Astrocyte (in vitro differentiated cells and primary cell): ENCODE measurements around the gene ATCAY. TPM values are rescaled to one million over a fixed set of nuclear protein-coding genes. Genes with fewer than 3 reads are reported as not detected.

Source experiments
- DNase-seq: peaks from one replicate; pipeline ENCODE4 v3.0.0-alpha.2; 2010; ENCODE audit warnings: low read depth
- FAIRE-seq: peaks from 2 replicates; lab custom pipeline; 2011; peaks lifted over from hg19 to GRCh38; lab: Jason Lieb, UNC
- H2AFZ ChIP-seq: 2 replicates; pipeline ENCODE4 v1.6.0; 2012; ENCODE audit warnings: low read depth, low read length, inconsistent platforms
- H3K27ac ChIP-seq: 2 replicates; pipeline ENCODE4 v1.5.1; 2011; ENCODE audit warnings: low read depth, low read length, inconsistent platforms
- H3K27me3 ChIP-seq: 2 replicates; pipeline ENCODE4 v1.6.0; 2011; ENCODE audit warnings: low read length, inconsistent platforms; ENCODE audit not compliant: insufficient read depth
- H3K36me3 ChIP-seq: 2 replicates; pipeline ENCODE4 v1.5.1; 2011; ENCODE audit warnings: low read length, inconsistent platforms; ENCODE audit not compliant: insufficient read depth
- H3K4me1 ChIP-seq: 2 replicates; pipeline ENCODE4 v1.5.1; 2011; ENCODE audit warnings: low read length, inconsistent platforms; ENCODE audit not compliant: insufficient read depth
- H3K4me2 ChIP-seq: 2 replicates; pipeline ENCODE4 v1.6.0; 2012; ENCODE audit warnings: low read length, inconsistent platforms
- H3K4me3 ChIP-seq: 2 replicates; pipeline ENCODE4 v1.5.1; 2011; ENCODE audit warnings: low read depth, mild to moderate bottlenecking, low read length, inconsistent platforms; ENCODE audit not compliant: insufficient read depth
- H3K79me2 ChIP-seq: 2 replicates; pipeline ENCODE4 v1.6.0; 2012; ENCODE audit warnings: mild to moderate bottlenecking, low read length, inconsistent platforms; ENCODE audit not compliant: insufficient read depth
- H3K9ac ChIP-seq: 2 replicates; pipeline ENCODE4 v1.6.0; 2012; ENCODE audit warnings: mild to moderate bottlenecking, low read length, inconsistent platforms
- H3K9me3 ChIP-seq: 2 replicates; pipeline ENCODE4 v1.5.1; 2012; ENCODE audit warnings: low read depth, mild to moderate bottlenecking, low read length, inconsistent platforms; ENCODE audit not compliant: insufficient read depth
- H4K20me1 ChIP-seq: 2 replicates; pipeline ENCODE4 v1.6.0; 2012; ENCODE audit warnings: low read length, inconsistent platforms; ENCODE audit not compliant: insufficient read depth
- H3K27ac Mint-ChIP-seq: one replicate; pipeline ENCODE4 v1.8.0; 2021; ENCODE audit warnings: mild to moderate bottlenecking, mixed read lengths; ENCODE audit not compliant: unreplicated experiment
- H3K27me3 Mint-ChIP-seq: one replicate; pipeline ENCODE4 v1.8.0; 2021; ENCODE audit warnings: low read depth, mixed read lengths; ENCODE audit not compliant: unreplicated experiment
- H3K36me3 Mint-ChIP-seq: one replicate; pipeline ENCODE4 v1.8.0; 2021; ENCODE audit warnings: low read depth, mixed read lengths; ENCODE audit not compliant: unreplicated experiment
- H3K4me1 Mint-ChIP-seq: one replicate; pipeline ENCODE4 v1.8.0; 2021; ENCODE audit warnings: low read depth, mixed read lengths; ENCODE audit not compliant: unreplicated experiment
- H3K4me3 Mint-ChIP-seq: one replicate; pipeline ENCODE4 v1.8.0; 2021; ENCODE audit warnings: mild to moderate bottlenecking, moderate library complexity, mixed read lengths; ENCODE audit not compliant: unreplicated experiment
- H3K9me3 Mint-ChIP-seq: one replicate; pipeline ENCODE4 v1.8.0; 2021; ENCODE audit warnings: mild to moderate bottlenecking, mixed read lengths; ENCODE audit not compliant: unreplicated experiment
- CTCF ChIP-seq: IDR thresholded peaks from 2 replicates; pipeline ENCODE4 v1.5.1; 2011; ENCODE audit warnings: low read depth, mild to moderate bottlenecking, inconsistent platforms, low read length, moderate library complexity; ENCODE audit not compliant: insufficient read depth
- EZH2 ChIP-seq: IDR thresholded peaks from 2 replicates; pipeline ENCODE4 v1.6.1; 2012; ENCODE audit warnings: mild to moderate bottlenecking, low read length, inconsistent platforms; ENCODE audit not compliant: insufficient read depth
- total RNA-seq: library from RNA; stranded (reverse); gene quantifications from 2 replicates; pipeline ENCODE4 v1.2.1, GENCODE V29; 2021

ATCAY gene
- total RNA-seq, 1 donor from 2014 or later, result 6.5 TPM

- H3K79me2 ChIP-seq, result no peaks in the 10 kb centered on the region
- no peaks in the 10 kb centered on the region for H3K4me1 Mint-ChIP-seq
- H3K4me1 ChIP-seq, result no peaks in the 10 kb centered on the region
- no peaks in the 10 kb centered on the region for H3K9me3 ChIP-seq
- no peak overlapping the region for H3K4me2 ChIP-seq
- peaks cover 18% of the 10 kb centered on the region for H3K27me3 Mint-ChIP-seq
- no peak for DNase-seq
- no peak overlapping the region for H3K27ac Mint-ChIP-seq
- TF ChIP-seq CTCF (no peak), EZH2 (no peak)
- no peak overlapping the region for H3K27ac ChIP-seq
- H2AFZ ChIP-seq, result no peak overlapping the region
- no peaks in the 10 kb centered on the region for H3K36me3 Mint-ChIP-seq
- no peak for FAIRE-seq
- H3K36me3 ChIP-seq, result no peaks in the 10 kb centered on the region
- no peak overlapping the region for H3K4me3 Mint-ChIP-seq
- no peaks in the 10 kb centered on the region for H4K20me1 ChIP-seq
- H3K27me3 ChIP-seq, result peaks cover 21% of the 10 kb centered on the region
- H3K9me3 Mint-ChIP-seq, result no peaks in the 10 kb centered on the region
- H3K9ac ChIP-seq, result no peak overlapping the region
- H3K4me3 ChIP-seq, result no peak overlapping the region
Measured at GRCh38 chr19:3931041-3931440, 50.6 kb downstream of the ATCAY start.

- H3K9me3 Mint-ChIP-seq, result no peaks in the 10 kb centered on the region
- H3K4me3 Mint-ChIP-seq, result no peak within 1 kb of the TSS
- Histone ChIP-seq H3K27me3 (peaks cover 21% of the 10 kb centered on the region), H3K9ac (no peak within 1 kb of the TSS), H3K4me3 (no peak within 1 kb of the TSS), H2AFZ (no peak within 1 kb of the TSS), H4K20me1 (no peaks in the 10 kb centered on the region), H3K79me2 (no peaks in the 10 kb centered on the region), H3K4me2 (no peak within 1 kb of the TSS), H3K4me1 (no peaks in the 10 kb centered on the region), H3K36me3 (no peaks in the 10 kb centered on the region), H3K9me3 (no peaks in the 10 kb centered on the region), H3K27ac (no peak within 1 kb of the TSS)
- no peaks in the 10 kb centered on the region for H3K4me1 Mint-ChIP-seq
- TF ChIP-seq CTCF, result no peak
- TF ChIP-seq EZH2, result peak; percentile 91
- H3K27ac Mint-ChIP-seq, result no peak within 1 kb of the TSS
- H3K27me3 Mint-ChIP-seq, result peaks cover 13% of the 10 kb centered on the region
- FAIRE-seq (no peak), DNase-seq (no peak)
- H3K36me3 Mint-ChIP-seq, result no peaks in the 10 kb centered on the region
Measured at GRCh38 chr19:3932931-3933810, 52.7 kb downstream of the ATCAY start, which contains the start of gene NMRK2. Gene NMRK2 (plus strand): TSS chr19:3933069. CDS start chr19:3933672, 603 bp downstream.
